HCT116 (cell line): ENCODE results near the gene NEK11. TPM values are rescaled to one million over a fixed set of nuclear protein-coding genes. Genes with fewer than 3 reads are reported as not detected.

Experiments used
- ATAC-seq: fragments of 200-7000 bp; cut with Tn5 transposase; 2 replicates; pipeline ENCODE4 v1.9.1; 2020; ENCODE audit warnings: mild to moderate bottlenecking, moderate library complexity
- BruUV-seq: library from RNA; stranded (reverse); fragments of 400-500 nt; replicated peaks from 2 replicates; lab custom pipeline; 2021; lab: Mats Ljungman, UMichigan
- CTCF ChIA-PET: fragments of 300-600 bp; sonication (Branson Sonifier 250); formaldehyde crosslinking; loops from one replicate; lab custom pipeline; 2021; ENCODE audit warnings: antibody characterized with exemption; lab: Charles Lee
- POLR2A ChIA-PET: fragments of 300-600, 350-600 bp; sonication (Branson Sonifier 250); formaldehyde crosslinking; loops from one replicate; lab custom pipeline; 2021; ENCODE audit warnings: antibody characterized with exemption; lab: Charles Lee
- RAD21 ChIA-PET, 2 experiments: fragments of 300-600 bp; sonication (Branson Sonifier 250); formaldehyde crosslinking; loops; one replicate each; lab custom pipeline; 2023; ENCODE audit warnings: low total read pairs in 2 of 2; ENCODE audit not compliant: uncharacterized antibody in 2 of 2, unreplicated experiment in 2 of 2, low non-redundant PET in 1 of 2; lab: Charles Lee
- DNase-seq: peaks from one replicate; pipeline ENCODE4 v3.0.0-alpha.2; 2010; ENCODE audit warnings: low read depth, low spot score
- H2AFZ ChIP-seq: fragments of 200-600 bp; shearing (Covaris generic), sonication (generic); 2 replicates; pipeline ENCODE4 v1.6.1; 2017; ENCODE audit warnings: low read depth, mixed run types, mixed read lengths, antibody characterized with exemption, low read length; ENCODE audit not compliant: poor library complexity, severe bottlenecking
- H3K27ac ChIP-seq: 2 replicates; pipeline ENCODE4 v1.5.1; 2012; ENCODE audit warnings: low read depth, low read length
- H3K27me3 ChIP-seq: fragments of 200-600 bp; sonication (generic); 2 replicates; pipeline ENCODE4 v1.6.1; 2016; ENCODE audit warnings: mixed run types, low read length, mixed read lengths; ENCODE audit not compliant: insufficient read depth
- H3K36me3 ChIP-seq, 2 experiments: fragments of 200-500 bp in 1 of 2; fragments of 200-600 bp in 1 of 2; sonication (Bioruptor generic) in 1 of 2; sonication (generic) in 1 of 2; 2 replicates each; pipeline versions ENCODE4 v1.5.1 to v1.6.1; 2014 to 2016; ENCODE audit warnings: low read length in 2 of 2, inconsistent platforms in 1 of 2, mixed read lengths in 1 of 2, mixed run types in 1 of 2; ENCODE audit not compliant: insufficient read depth in 2 of 2, control insufficient read depth in 1 of 2
- H3K4me1 ChIP-seq, 2 experiments: fragments of 200-600 bp in 1 of 2; sonication (generic) in 1 of 2; 2 replicates each; pipeline versions ENCODE4 v1.5.1 to v1.6.1; 2012 to 2017; ENCODE audit warnings: low read length in 2 of 2, inconsistent platforms in 1 of 2, mild to moderate bottlenecking in 1 of 2, mixed read lengths in 1 of 2, mixed run types in 1 of 2, moderate library complexity in 1 of 2; ENCODE audit not compliant: insufficient read depth in 2 of 2, control insufficient read depth in 1 of 2
- H3K4me2 ChIP-seq: fragments of 200-600 bp; sonication (generic); 2 replicates; pipeline ENCODE4 v1.6.1; 2017; ENCODE audit warnings: mixed run types, low read length, mixed read lengths
- H3K4me3 ChIP-seq, 2 experiments: fragments of 200-600 bp in 1 of 2; sonication (generic) in 1 of 2; replicated peaks in 1 of 2; 2 replicates each; pipeline ENCODE4 v1.5.1; 2011 to 2016; ENCODE audit warnings: low read length in 2 of 2, control low read depth in 1 of 2, low read depth in 1 of 2, mild to moderate bottlenecking in 1 of 2, mixed read lengths in 1 of 2, mixed run types in 1 of 2
- H3K79me2 ChIP-seq: fragments of 200-600 bp; sonication (generic); 2 replicates; pipeline ENCODE4 v1.6.1; 2017; ENCODE audit warnings: mild to moderate bottlenecking, mixed run types, low read length, moderate library complexity, mixed read lengths; ENCODE audit not compliant: insufficient read depth
- H3K9ac ChIP-seq: fragments of 200-600 bp; sonication (generic); 2 replicates; pipeline ENCODE4 v1.6.1; 2016; ENCODE audit warnings: low read length, mixed read lengths
- H3K9me2 ChIP-seq: fragments of 200-600 bp; sonication (generic), shearing (Covaris generic); 2 replicates; pipeline ENCODE4 v1.6.1; 2017; ENCODE audit warnings: mixed run types, mild to moderate bottlenecking, moderate library complexity; ENCODE audit not compliant: insufficient read depth
- H3K9me3 ChIP-seq, 2 experiments: fragments of 200-500 bp in 1 of 2; fragments of 200-600 bp in 1 of 2; sonication (Bioruptor generic) in 1 of 2; sonication (generic) in 1 of 2; 2 replicates each; pipeline ENCODE4 v1.6.1; 2014 to 2017; ENCODE audit warnings: low read length in 2 of 2, mixed read lengths in 2 of 2, inconsistent platforms in 1 of 2, low read depth in 1 of 2, mild to moderate bottlenecking in 1 of 2, mixed run types in 1 of 2, moderate library complexity in 1 of 2; ENCODE audit not compliant: control insufficient read depth in 1 of 2, insufficient read depth in 1 of 2
- H4K20me1 ChIP-seq: fragments of 200-600 bp; sonication (generic), shearing (Covaris generic); 2 replicates; pipeline ENCODE4 v1.6.1; 2017; ENCODE audit warnings: mixed run types, mild to moderate bottlenecking, moderate library complexity; ENCODE audit not compliant: insufficient read depth
- CBX3 ChIP-seq: IDR thresholded peaks from 2 replicates; pipeline ENCODE4 v1.6.1; 2012; ENCODE audit warnings: low read depth
- JUND ChIP-seq: IDR thresholded peaks from 2 replicates; pipeline ENCODE4 v1.6.1; 2012
- RAD21 ChIP-seq: IDR thresholded peaks from 2 replicates; pipeline ENCODE4 v1.6.1; 2012; ENCODE audit warnings: low read depth, mild to moderate bottlenecking
- SIN3A ChIP-seq: IDR thresholded peaks from 2 replicates; pipeline ENCODE4 v1.6.1; 2012; ENCODE audit warnings: low read depth
- SP1 ChIP-seq: IDR thresholded peaks from 2 replicates; pipeline ENCODE4 v1.6.1; 2012; ENCODE audit warnings: low read depth
- SRF ChIP-seq: IDR thresholded peaks from 2 replicates; pipeline ENCODE4 v1.6.1; 2012; ENCODE audit warnings: low read depth
- intact Hi-C: fragments of 100-400 bp; cut with micrococcal nuclease; formaldehyde crosslinking; loops from 2 replicates; pipeline ENCODE4 v1.10.0; 2022
- total RNA-seq: library from RNA; stranded (reverse); gene quantifications from one replicate; pipeline ENCODE4 v1.2.1, GENCODE V29; 2021; ENCODE audit not compliant: unreplicated experiment
- TF ChIP-seq, protein P1 (sequence below), 3 experiments: fragments of 200-600 bp in 1 of 3; sonication (generic) in 1 of 3; IDR thresholded peaks in 2 of 3; conservative IDR thresholded peaks in 1 of 3; 2 replicates each; pipeline ENCODE4 v1.5.1; 2012 to 2017; ENCODE audit warnings: low read depth in 2 of 3, low read length in 2 of 3, antibody characterized with exemption in 1 of 3, borderline replicate concordance in 1 of 3, control low read depth in 1 of 3, mild to moderate bottlenecking in 1 of 3, mixed read lengths in 1 of 3, mixed run types in 1 of 3, moderate library complexity in 1 of 3; ENCODE audit not compliant: insufficient read depth in 1 of 3
- TF ChIP-seq, protein P2 (sequence below): IDR thresholded peaks from 2 replicates; pipeline ENCODE4 v1.6.1; 2012
- TF ChIP-seq, protein P3 (sequence below): IDR thresholded peaks from 2 replicates; pipeline ENCODE4 v1.6.1; 2012; ENCODE audit warnings: low read depth
- TF ChIP-seq, protein P4 (sequence below): IDR thresholded peaks from 2 replicates; pipeline ENCODE4 v1.6.1; 2011; ENCODE audit warnings: mild to moderate bottlenecking, low read length, moderate library complexity; ENCODE audit not compliant: insufficient replicate concordance; ENCODE audit errors: extremely low read depth

NEK11 gene
- total RNA-seq, 1 experiment from 2014 or later = 3.1 TPM

DNA sequence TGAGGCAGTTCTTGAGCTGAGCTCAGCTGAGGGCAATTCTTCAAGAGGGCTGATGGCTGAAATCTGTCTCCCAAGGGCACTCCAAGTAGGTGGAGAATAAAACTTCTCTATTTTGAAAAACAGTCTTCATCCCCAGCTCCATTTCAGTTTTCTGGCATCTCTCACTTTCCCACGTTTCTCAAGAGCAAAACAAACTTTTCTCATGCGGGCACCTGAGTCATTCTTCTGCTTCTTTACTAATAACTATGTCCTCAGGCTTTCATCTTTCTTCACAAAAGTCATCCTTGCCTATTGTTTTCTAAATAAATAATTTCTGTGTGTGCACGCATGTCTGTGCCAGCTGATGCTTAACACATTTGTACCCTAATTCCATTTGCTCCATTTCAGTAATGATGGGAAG is 258.8 kb downstream of the NEK11 start:
- H2AFZ ChIP-seq = no peak overlapping the region
- H3K4me3 ChIP-seq = no peak overlapping the region
- DNase-seq = no peak
- H3K4me2 ChIP-seq = no peak overlapping the region
- ChIA-PET POLR2A (no interaction called here), RAD21 (no interaction called here)
- peaks cover 0 to 2% of the 10 kb centered on the region in 2 experiments; a peak in 1 of 4 replicates for H3K4me1 ChIP-seq
- no peaks in the 10 kb centered on the region for H3K27me3 ChIP-seq
- H4K20me1 ChIP-seq = no peaks in the 10 kb centered on the region
- H3K9me3 ChIP-seq = no peaks in the 10 kb centered on the region
- no peak for ATAC-seq
- no peak overlapping the region for H3K27ac ChIP-seq
- H3K36me3 ChIP-seq = no peaks in the 10 kb centered on the region
- intact Hi-C loops = no loop called here
- TF ChIP-seq JUND (no peak), CBX3 (no peak)
- TF ChIP-seq, protein P1, sequence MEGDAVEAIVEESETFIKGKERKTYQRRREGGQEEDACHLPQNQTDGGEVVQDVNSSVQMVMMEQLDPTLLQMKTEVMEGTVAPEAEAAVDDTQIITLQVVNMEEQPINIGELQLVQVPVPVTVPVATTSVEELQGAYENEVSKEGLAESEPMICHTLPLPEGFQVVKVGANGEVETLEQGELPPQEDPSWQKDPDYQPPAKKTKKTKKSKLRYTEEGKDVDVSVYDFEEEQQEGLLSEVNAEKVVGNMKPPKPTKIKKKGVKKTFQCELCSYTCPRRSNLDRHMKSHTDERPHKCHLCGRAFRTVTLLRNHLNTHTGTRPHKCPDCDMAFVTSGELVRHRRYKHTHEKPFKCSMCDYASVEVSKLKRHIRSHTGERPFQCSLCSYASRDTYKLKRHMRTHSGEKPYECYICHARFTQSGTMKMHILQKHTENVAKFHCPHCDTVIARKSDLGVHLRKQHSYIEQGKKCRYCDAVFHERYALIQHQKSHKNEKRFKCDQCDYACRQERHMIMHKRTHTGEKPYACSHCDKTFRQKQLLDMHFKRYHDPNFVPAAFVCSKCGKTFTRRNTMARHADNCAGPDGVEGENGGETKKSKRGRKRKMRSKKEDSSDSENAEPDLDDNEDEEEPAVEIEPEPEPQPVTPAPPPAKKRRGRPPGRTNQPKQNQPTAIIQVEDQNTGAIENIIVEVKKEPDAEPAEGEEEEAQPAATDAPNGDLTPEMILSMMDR (IDR thresholded peaks at IDR 0.05 in 2 of 3, conservative IDR thresholded peaks at IDR 0.05 in 1 of 3; ENCODE audit: borderline replicate concordance in 1 of 3, insufficient read depth in 1 of 3, low read depth in 2 of 3, low read length in 2 of 3) = no peak
- TF ChIP-seq, protein P2, sequence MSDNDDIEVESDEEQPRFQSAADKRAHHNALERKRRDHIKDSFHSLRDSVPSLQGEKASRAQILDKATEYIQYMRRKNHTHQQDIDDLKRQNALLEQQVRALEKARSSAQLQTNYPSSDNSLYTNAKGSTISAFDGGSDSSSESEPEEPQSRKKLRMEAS = no peak
- TF ChIP-seq, all 23 proteins: peak for 0
- H3K79me2 ChIP-seq = no peaks in the 10 kb centered on the region
- BruUV-seq = no TSS peak
- no peaks in the 10 kb centered on the region for H3K9me2 ChIP-seq
- CTCF ChIA-PET = no interaction called here
- H3K9ac ChIP-seq = no peak overlapping the region

DNA sequence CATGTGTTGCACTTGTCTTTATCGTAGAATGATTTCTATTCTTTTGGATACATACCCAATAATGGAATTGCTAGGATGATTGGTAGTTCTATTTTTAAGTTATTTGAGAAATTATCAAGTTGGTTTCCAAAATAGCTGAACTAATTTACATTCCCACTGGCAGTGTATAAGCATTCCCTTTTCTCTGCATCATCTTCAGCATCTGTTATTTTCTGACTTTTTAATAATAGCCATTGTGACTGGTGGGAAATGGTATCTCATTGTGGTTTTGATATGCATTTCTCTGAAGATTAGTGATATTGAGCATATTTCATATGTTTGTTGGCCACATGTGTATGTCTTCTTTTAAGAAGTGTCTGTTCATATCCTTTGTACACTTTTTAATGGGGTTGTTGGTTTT is 273.2 kb downstream of the NEK11 start:
- H3K36me3 ChIP-seq = no peaks in the 10 kb centered on the region
- intact Hi-C loops = no loop called here
- DNase-seq (no peak), ATAC-seq (no peak)
- H3K9ac ChIP-seq = no peak overlapping the region
- H3K4me2 ChIP-seq = no peak overlapping the region
- TF ChIP-seq, protein P3, sequence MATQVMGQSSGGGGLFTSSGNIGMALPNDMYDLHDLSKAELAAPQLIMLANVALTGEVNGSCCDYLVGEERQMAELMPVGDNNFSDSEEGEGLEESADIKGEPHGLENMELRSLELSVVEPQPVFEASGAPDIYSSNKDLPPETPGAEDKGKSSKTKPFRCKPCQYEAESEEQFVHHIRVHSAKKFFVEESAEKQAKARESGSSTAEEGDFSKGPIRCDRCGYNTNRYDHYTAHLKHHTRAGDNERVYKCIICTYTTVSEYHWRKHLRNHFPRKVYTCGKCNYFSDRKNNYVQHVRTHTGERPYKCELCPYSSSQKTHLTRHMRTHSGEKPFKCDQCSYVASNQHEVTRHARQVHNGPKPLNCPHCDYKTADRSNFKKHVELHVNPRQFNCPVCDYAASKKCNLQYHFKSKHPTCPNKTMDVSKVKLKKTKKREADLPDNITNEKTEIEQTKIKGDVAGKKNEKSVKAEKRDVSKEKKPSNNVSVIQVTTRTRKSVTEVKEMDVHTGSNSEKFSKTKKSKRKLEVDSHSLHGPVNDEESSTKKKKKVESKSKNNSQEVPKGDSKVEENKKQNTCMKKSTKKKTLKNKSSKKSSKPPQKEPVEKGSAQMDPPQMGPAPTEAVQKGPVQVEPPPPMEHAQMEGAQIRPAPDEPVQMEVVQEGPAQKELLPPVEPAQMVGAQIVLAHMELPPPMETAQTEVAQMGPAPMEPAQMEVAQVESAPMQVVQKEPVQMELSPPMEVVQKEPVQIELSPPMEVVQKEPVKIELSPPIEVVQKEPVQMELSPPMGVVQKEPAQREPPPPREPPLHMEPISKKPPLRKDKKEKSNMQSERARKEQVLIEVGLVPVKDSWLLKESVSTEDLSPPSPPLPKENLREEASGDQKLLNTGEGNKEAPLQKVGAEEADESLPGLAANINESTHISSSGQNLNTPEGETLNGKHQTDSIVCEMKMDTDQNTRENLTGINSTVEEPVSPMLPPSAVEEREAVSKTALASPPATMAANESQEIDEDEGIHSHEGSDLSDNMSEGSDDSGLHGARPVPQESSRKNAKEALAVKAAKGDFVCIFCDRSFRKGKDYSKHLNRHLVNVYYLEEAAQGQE = no peak
- TF ChIP-seq SIN3A (no peak), SRF (no peak), RAD21 (no peak), SP1 (no peak)
- TF ChIP-seq, protein P2 = no peak
- TF ChIP-seq, protein P4, sequence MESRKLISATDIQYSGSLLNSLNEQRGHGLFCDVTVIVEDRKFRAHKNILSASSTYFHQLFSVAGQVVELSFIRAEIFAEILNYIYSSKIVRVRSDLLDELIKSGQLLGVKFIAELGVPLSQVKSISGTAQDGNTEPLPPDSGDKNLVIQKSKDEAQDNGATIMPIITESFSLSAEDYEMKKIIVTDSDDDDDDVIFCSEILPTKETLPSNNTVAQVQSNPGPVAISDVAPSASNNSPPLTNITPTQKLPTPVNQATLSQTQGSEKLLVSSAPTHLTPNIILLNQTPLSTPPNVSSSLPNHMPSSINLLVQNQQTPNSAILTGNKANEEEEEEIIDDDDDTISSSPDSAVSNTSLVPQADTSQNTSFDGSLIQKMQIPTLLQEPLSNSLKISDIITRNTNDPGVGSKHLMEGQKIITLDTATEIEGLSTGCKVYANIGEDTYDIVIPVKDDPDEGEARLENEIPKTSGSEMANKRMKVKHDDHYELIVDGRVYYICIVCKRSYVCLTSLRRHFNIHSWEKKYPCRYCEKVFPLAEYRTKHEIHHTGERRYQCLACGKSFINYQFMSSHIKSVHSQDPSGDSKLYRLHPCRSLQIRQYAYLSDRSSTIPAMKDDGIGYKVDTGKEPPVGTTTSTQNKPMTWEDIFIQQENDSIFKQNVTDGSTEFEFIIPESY = no peak
- no peaks in the 10 kb centered on the region for H3K4me1 ChIP-seq
- no peak overlapping the region for H3K27ac ChIP-seq
- peaks cover 7% of the 10 kb centered on the region; the same call in 1 of the 2 replicates for H3K27me3 ChIP-seq
- H4K20me1 ChIP-seq = no peaks in the 10 kb centered on the region
- no peaks in the 10 kb centered on the region for H3K9me3 ChIP-seq
- H3K79me2 ChIP-seq = no peaks in the 10 kb centered on the region
- no peaks in the 10 kb centered on the region for H3K9me2 ChIP-seq
- no peak overlapping the region for H2AFZ ChIP-seq
- POLR2A ChIA-PET = no interaction called here
- BruUV-seq = no TSS peak
- no peak overlapping the region for H3K4me3 ChIP-seq
- CTCF ChIA-PET = no interaction called here
- RAD21 ChIA-PET = no interaction called here
